ENCODE data around the gene RNF181. TPM values are rescaled to one million over a fixed set of nuclear protein-coding genes. Genes with fewer than 3 reads are reported as not detected.

Gene RNF181
- total and polyA plus RNA-seq, 2 of the 13 experiments (the other 11 are each of a cell fraction or from before 2014, with no cell fraction given) = 224 to 578 TPM

DNA sequence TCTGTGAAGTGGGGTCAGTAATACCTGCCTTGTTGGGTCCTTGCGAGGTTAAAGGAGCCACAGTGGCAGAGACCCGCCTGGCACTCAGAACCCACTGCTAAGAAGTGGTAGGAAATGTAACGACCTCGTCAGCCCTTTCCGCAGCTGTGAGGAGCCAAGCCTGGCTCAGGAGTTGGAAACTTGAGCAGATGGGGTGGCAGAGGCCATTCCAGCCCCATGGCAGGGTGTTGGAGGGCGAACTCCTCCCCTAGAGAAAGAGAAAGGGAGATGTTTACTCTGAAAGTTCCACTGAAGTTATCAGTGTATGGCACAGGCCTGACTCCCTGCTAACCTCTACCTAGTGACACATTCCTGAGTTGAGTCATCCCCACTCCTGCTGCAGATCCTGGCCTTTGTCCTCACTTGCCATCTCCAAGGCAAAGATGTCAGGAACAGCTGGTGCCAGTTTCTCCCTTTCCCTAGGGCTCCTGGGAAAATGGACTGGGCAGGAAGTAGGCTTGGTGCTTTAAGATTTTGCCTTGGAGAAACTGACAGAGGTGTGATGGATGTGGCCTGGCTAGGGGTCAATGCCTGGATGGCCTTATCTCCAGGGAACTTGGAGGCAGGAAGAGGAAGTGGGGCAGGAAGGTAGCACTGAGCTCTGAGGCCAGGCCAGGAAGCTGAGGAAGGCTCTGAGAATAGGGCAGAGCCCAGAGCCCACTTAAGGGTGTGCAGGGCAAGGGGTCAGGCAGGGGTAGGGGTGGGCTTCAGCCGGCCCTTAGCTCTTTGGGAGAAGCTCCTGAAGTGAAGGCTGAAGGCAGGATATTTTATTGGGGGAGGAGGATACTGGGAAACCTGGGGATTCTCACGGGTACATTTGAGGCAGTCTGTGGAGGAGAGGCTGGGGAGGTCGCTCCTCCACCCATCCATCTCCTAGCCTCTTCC, 10.4 kb upstream of the RNF181 start (continued):
- TF ChIP-seq, protein P1, sequence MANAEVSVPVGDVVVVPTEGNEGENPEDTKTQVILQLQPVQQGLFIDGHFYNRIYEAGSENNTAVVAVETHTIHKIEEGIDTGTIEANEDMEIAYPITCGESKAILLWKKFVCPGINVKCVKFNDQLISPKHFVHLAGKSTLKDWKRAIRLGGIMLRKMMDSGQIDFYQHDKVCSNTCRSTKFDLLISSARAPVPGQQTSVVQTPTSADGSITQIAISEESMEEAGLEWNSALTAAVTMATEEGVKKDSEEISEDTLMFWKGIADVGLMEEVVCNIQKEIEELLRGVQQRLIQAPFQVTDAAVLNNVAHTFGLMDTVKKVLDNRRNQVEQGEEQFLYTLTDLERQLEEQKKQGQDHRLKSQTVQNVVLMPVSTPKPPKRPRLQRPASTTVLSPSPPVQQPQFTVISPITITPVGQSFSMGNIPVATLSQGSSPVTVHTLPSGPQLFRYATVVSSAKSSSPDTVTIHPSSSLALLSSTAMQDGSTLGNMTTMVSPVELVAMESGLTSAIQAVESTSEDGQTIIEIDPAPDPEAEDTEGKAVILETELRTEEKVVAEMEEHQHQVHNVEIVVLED (CRISPR knock-in tag; IDR thresholded peaks at IDR 0.05; ENCODE audit: borderline replicate concordance) = peak; percentile 20; the same call in 1 of the 2 replicates
- TF ChIP-seq ZNF138 (CRISPR knock-in tag; IDR thresholded peaks at IDR 0.05; ENCODE audit: low read depth) = no peak
- TF ChIP-seq, protein P2, sequence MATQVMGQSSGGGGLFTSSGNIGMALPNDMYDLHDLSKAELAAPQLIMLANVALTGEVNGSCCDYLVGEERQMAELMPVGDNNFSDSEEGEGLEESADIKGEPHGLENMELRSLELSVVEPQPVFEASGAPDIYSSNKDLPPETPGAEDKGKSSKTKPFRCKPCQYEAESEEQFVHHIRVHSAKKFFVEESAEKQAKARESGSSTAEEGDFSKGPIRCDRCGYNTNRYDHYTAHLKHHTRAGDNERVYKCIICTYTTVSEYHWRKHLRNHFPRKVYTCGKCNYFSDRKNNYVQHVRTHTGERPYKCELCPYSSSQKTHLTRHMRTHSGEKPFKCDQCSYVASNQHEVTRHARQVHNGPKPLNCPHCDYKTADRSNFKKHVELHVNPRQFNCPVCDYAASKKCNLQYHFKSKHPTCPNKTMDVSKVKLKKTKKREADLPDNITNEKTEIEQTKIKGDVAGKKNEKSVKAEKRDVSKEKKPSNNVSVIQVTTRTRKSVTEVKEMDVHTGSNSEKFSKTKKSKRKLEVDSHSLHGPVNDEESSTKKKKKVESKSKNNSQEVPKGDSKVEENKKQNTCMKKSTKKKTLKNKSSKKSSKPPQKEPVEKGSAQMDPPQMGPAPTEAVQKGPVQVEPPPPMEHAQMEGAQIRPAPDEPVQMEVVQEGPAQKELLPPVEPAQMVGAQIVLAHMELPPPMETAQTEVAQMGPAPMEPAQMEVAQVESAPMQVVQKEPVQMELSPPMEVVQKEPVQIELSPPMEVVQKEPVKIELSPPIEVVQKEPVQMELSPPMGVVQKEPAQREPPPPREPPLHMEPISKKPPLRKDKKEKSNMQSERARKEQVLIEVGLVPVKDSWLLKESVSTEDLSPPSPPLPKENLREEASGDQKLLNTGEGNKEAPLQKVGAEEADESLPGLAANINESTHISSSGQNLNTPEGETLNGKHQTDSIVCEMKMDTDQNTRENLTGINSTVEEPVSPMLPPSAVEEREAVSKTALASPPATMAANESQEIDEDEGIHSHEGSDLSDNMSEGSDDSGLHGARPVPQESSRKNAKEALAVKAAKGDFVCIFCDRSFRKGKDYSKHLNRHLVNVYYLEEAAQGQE (IDR thresholded peaks at IDR 0.05; ENCODE audit: borderline replicate concordance in 1 of 2, low read depth in 1 of 2, low read length in 2 of 2) = no peak; a peak in 1 of 4 replicates
- peak; percentile 32; the same call in 1 of the 2 replicates for TF ChIP-seq KMT2A (CRISPR knock-in tag; IDR thresholded peaks at IDR 0.05)
- TF ChIP-seq BORCS8-MEF2B (CRISPR knock-in tag; IDR thresholded peaks at IDR 0.05) = peak; percentile 86
- TF ChIP-seq MAZ (IDR thresholded peaks at IDR 0.05; ENCODE audit: borderline replicate concordance, low read depth, low read length) = peak; percentile 46; the same call in 1 of the 2 replicates
- TF ChIP-seq MAZ (CRISPR knock-in tag; IDR thresholded peaks at IDR 0.05; ENCODE audit: low read depth) = no peak
- TF ChIP-seq, protein P3, sequence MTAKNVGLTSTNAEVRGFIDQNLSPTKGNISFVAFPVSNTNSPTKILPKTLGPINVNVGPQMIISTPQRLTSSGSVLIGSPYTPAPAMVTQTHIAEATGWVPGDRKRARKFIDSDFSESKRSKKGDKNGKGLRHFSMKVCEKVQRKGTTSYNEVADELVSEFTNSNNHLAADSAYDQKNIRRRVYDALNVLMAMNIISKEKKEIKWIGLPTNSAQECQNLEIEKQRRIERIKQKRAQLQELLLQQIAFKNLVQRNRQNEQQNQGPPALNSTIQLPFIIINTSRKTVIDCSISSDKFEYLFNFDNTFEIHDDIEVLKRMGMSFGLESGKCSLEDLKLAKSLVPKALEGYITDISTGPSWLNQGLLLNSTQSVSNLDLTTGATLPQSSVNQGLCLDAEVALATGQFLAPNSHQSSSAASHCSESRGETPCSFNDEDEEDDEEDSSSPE (CRISPR knock-in tag; IDR thresholded peaks at IDR 0.05) = no peak
- TF ChIP-seq, protein P4, sequence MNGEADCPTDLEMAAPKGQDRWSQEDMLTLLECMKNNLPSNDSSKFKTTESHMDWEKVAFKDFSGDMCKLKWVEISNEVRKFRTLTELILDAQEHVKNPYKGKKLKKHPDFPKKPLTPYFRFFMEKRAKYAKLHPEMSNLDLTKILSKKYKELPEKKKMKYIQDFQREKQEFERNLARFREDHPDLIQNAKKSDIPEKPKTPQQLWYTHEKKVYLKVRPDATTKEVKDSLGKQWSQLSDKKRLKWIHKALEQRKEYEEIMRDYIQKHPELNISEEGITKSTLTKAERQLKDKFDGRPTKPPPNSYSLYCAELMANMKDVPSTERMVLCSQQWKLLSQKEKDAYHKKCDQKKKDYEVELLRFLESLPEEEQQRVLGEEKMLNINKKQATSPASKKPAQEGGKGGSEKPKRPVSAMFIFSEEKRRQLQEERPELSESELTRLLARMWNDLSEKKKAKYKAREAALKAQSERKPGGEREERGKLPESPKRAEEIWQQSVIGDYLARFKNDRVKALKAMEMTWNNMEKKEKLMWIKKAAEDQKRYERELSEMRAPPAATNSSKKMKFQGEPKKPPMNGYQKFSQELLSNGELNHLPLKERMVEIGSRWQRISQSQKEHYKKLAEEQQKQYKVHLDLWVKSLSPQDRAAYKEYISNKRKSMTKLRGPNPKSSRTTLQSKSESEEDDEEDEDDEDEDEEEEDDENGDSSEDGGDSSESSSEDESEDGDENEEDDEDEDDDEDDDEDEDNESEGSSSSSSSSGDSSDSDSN (CRISPR knock-in tag; IDR thresholded peaks at IDR 0.05) = no peak; the same call in 1 of the 2 replicates
- peak; percentile 71; the same call in 1 of the 2 replicates for TF ChIP-seq ZSCAN9 (CRISPR knock-in tag; IDR thresholded peaks at IDR 0.05; ENCODE audit: borderline replicate concordance)
- no peak; the same call in 1 of the 2 replicates for TF ChIP-seq SRY (CRISPR knock-in tag; IDR thresholded peaks at IDR 0.05)
- TF ChIP-seq PHB2 (IDR thresholded peaks at IDR 0.05; ENCODE audit: partially characterized antibody) = no peak
- TF ChIP-seq, protein P5, sequence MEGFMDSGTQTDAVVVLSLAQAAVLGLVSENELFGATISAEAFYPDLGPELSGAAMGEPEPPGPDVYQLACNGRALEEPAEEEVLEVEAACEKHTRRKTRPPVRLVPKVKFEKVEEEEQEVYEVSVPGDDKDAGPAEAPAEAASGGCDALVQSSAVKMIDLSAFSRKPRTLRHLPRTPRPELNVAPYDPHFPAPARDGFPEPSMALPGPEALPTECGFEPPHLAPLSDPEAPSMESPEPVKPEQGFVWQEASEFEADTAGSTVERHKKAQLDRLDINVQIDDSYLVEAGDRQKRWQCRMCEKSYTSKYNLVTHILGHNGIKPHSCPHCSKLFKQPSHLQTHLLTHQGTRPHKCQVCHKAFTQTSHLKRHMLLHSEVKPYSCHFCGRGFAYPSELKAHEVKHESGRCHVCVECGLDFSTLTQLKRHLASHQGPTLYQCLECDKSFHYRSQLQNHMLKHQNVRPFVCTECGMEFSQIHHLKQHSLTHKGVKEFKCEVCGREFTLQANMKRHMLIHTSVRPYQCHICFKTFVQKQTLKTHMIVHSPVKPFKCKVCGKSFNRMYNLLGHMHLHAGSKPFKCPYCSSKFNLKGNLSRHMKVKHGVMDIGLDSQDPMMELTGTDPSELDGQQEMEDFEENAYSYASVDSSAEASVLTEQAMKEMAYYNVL (CRISPR knock-in tag; IDR thresholded peaks at IDR 0.05; ENCODE audit: borderline replicate concordance) = peak; percentile 75
- TF ChIP-seq SP140L (CRISPR knock-in tag; IDR thresholded peaks at IDR 0.05; ENCODE audit: borderline replicate concordance) = no peak
- TF ChIP-seq CAMTA2 (CRISPR knock-in tag; IDR thresholded peaks at IDR 0.05; ENCODE audit: borderline replicate concordance) = no peak
- TF ChIP-seq ZNF232 (CRISPR knock-in tag; IDR thresholded peaks at IDR 0.05; ENCODE audit: borderline replicate concordance) = peak; percentile 78
